Astrocyte (in vitro differentiated cells and primary cell): ENCODE measurements around the gene ASB7. TPM values are rescaled to one million over a fixed set of nuclear protein-coding genes. Genes with fewer than 3 reads are reported as not detected.

ENCODE experiments used
- DNase-seq: peaks from one replicate; pipeline ENCODE4 v3.0.0-alpha.2; 2010; ENCODE audit warnings: low read depth
- FAIRE-seq: peaks from 2 replicates; lab custom pipeline; 2011; peaks lifted over from hg19 to GRCh38; lab: Jason Lieb, UNC
- H2AFZ ChIP-seq: 2 replicates; pipeline ENCODE4 v1.6.0; 2012; ENCODE audit warnings: low read depth, low read length, inconsistent platforms
- H3K27ac ChIP-seq: 2 replicates; pipeline ENCODE4 v1.5.1; 2011; ENCODE audit warnings: low read depth, low read length, inconsistent platforms
- H3K27me3 ChIP-seq: 2 replicates; pipeline ENCODE4 v1.6.0; 2011; ENCODE audit warnings: low read length, inconsistent platforms; ENCODE audit not compliant: insufficient read depth
- H3K36me3 ChIP-seq: 2 replicates; pipeline ENCODE4 v1.5.1; 2011; ENCODE audit warnings: low read length, inconsistent platforms; ENCODE audit not compliant: insufficient read depth
- H3K4me1 ChIP-seq: 2 replicates; pipeline ENCODE4 v1.5.1; 2011; ENCODE audit warnings: low read length, inconsistent platforms; ENCODE audit not compliant: insufficient read depth
- H3K4me2 ChIP-seq: 2 replicates; pipeline ENCODE4 v1.6.0; 2012; ENCODE audit warnings: low read length, inconsistent platforms
- H3K4me3 ChIP-seq: 2 replicates; pipeline ENCODE4 v1.5.1; 2011; ENCODE audit warnings: low read depth, mild to moderate bottlenecking, low read length, inconsistent platforms; ENCODE audit not compliant: insufficient read depth
- H3K79me2 ChIP-seq: 2 replicates; pipeline ENCODE4 v1.6.0; 2012; ENCODE audit warnings: mild to moderate bottlenecking, low read length, inconsistent platforms; ENCODE audit not compliant: insufficient read depth
- H3K9ac ChIP-seq: 2 replicates; pipeline ENCODE4 v1.6.0; 2012; ENCODE audit warnings: mild to moderate bottlenecking, low read length, inconsistent platforms
- H3K9me3 ChIP-seq: 2 replicates; pipeline ENCODE4 v1.5.1; 2012; ENCODE audit warnings: low read depth, mild to moderate bottlenecking, low read length, inconsistent platforms; ENCODE audit not compliant: insufficient read depth
- H4K20me1 ChIP-seq: 2 replicates; pipeline ENCODE4 v1.6.0; 2012; ENCODE audit warnings: low read length, inconsistent platforms; ENCODE audit not compliant: insufficient read depth
- H3K27ac Mint-ChIP-seq: one replicate; pipeline ENCODE4 v1.8.0; 2021; ENCODE audit warnings: mild to moderate bottlenecking, mixed read lengths; ENCODE audit not compliant: unreplicated experiment
- H3K27me3 Mint-ChIP-seq: one replicate; pipeline ENCODE4 v1.8.0; 2021; ENCODE audit warnings: low read depth, mixed read lengths; ENCODE audit not compliant: unreplicated experiment
- H3K36me3 Mint-ChIP-seq: one replicate; pipeline ENCODE4 v1.8.0; 2021; ENCODE audit warnings: low read depth, mixed read lengths; ENCODE audit not compliant: unreplicated experiment
- H3K4me1 Mint-ChIP-seq: one replicate; pipeline ENCODE4 v1.8.0; 2021; ENCODE audit warnings: low read depth, mixed read lengths; ENCODE audit not compliant: unreplicated experiment
- H3K4me3 Mint-ChIP-seq: one replicate; pipeline ENCODE4 v1.8.0; 2021; ENCODE audit warnings: mild to moderate bottlenecking, moderate library complexity, mixed read lengths; ENCODE audit not compliant: unreplicated experiment
- H3K9me3 Mint-ChIP-seq: one replicate; pipeline ENCODE4 v1.8.0; 2021; ENCODE audit warnings: mild to moderate bottlenecking, mixed read lengths; ENCODE audit not compliant: unreplicated experiment
- CTCF ChIP-seq: IDR thresholded peaks from 2 replicates; pipeline ENCODE4 v1.5.1; 2011; ENCODE audit warnings: low read depth, mild to moderate bottlenecking, inconsistent platforms, low read length, moderate library complexity; ENCODE audit not compliant: insufficient read depth
- EZH2 ChIP-seq: IDR thresholded peaks from 2 replicates; pipeline ENCODE4 v1.6.1; 2012; ENCODE audit warnings: mild to moderate bottlenecking, low read length, inconsistent platforms; ENCODE audit not compliant: insufficient read depth
- total RNA-seq: library from RNA; stranded (reverse); gene quantifications from 2 replicates; pipeline ENCODE4 v1.2.1, GENCODE V29; 2021

The ASB7 gene
- total RNA-seq, 1 donor from 2014 or later, result 14.4 TPM

- Mint-ChIP-seq H3K27ac (no peak overlapping the region), H3K36me3 (peaks cover 2% of the 10 kb centered on the region), H3K9me3 (peaks cover under 1% of the 10 kb centered on the region), H3K4me3 (no peak overlapping the region), H3K4me1 (peaks cover 10% of the 10 kb centered on the region), H3K27me3 (peaks cover 13% of the 10 kb centered on the region)
- FAIRE-seq (peak; percentile 54), DNase-seq (peak; percentile 90)
- H3K4me2 ChIP-seq, result peak overlapping the region; percentile 83
- no peaks in the 10 kb centered on the region for H3K9me3 ChIP-seq
- peaks cover 26% of the 10 kb centered on the region for H3K4me1 ChIP-seq
- H3K79me2 ChIP-seq, result no peaks in the 10 kb centered on the region
- H3K4me3 ChIP-seq, result peak overlapping the region; percentile 41
- H4K20me1 ChIP-seq, result no peaks in the 10 kb centered on the region
- H3K27me3 ChIP-seq, result no peaks in the 10 kb centered on the region
- H3K27ac ChIP-seq, result peak overlapping the region; percentile 96
- H3K36me3 ChIP-seq, result no peaks in the 10 kb centered on the region
- peak overlapping the region; percentile 22 for H2AFZ ChIP-seq
- TF ChIP-seq CTCF (no peak), EZH2 (no peak)
- H3K9ac ChIP-seq, result peak overlapping the region; percentile 87
Measured at GRCh38 chr15:100686725-100687473, 84.5 kb downstream of the ASB7 start.

DNA sequence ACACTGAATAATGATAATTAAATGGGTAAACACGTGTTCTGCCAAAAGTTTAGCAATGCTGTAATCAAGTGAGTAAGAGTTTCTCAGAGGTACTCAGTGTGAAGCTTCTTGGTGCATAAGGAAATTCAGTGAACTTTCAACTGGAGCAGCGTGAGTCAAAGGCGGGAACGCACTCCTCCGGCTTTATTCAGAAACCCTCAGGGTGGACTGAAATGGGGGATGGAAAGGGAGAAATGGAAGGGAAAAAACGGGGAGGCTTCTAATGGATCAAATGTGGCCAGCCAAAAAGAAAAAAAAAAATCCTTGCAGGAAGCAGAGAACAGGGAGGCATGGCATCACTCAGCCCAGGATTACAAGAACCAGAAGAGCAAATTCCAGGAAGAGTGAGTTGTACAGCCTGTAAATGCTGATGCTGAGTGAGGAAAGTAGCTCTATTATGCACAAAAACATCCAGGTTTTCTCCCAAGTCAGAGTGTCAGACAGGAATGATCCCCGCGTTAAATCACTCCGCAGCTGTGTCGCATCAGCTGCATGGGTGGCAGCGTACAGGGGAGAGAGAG lies 85.3 kb downstream of the ASB7 start:
- FAIRE-seq, result no peak

More for the DNA sequence above, 85.3 kb downstream of the ASB7 start:
- peaks cover 3% of the 10 kb centered on the region for H3K9me3 Mint-ChIP-seq
- no peaks in the 10 kb centered on the region for H3K79me2 ChIP-seq
- H3K4me1 Mint-ChIP-seq, result peaks cover 11% of the 10 kb centered on the region
- H3K27me3 ChIP-seq, result no peaks in the 10 kb centered on the region
- H3K4me1 ChIP-seq, result peaks cover 33% of the 10 kb centered on the region
- peaks cover 17% of the 10 kb centered on the region for H3K27me3 Mint-ChIP-seq
- H3K9me3 ChIP-seq, result no peaks in the 10 kb centered on the region
- no peak overlapping the region for H3K27ac Mint-ChIP-seq
- H3K4me2 ChIP-seq, result peak overlapping the region; percentile 83
- H3K27ac ChIP-seq, result peak overlapping the region; percentile 96
- TF ChIP-seq EZH2 (no peak), CTCF (no peak)
- peak overlapping the region; percentile 61 for H2AFZ ChIP-seq
- H3K4me3 ChIP-seq, result peak overlapping the region; percentile 41
- peak; percentile 90 for DNase-seq
- no peaks in the 10 kb centered on the region for H3K36me3 ChIP-seq
- H3K36me3 Mint-ChIP-seq, result peaks cover 2% of the 10 kb centered on the region
- no peak overlapping the region for H3K4me3 Mint-ChIP-seq
- peak overlapping the region; percentile 87 for H3K9ac ChIP-seq
- no peaks in the 10 kb centered on the region for H4K20me1 ChIP-seq
